Activated naive CD8-positive, alpha-beta T cell treated with anti-CD3 and anti-CD28 coated beads, Interleukin-2, amount 50 U/mL, for 24 hours (primary cell): ENCODE measurements around the gene APRT.
"Not testable (repeated sequence)": the region's sequence is repeated elsewhere in the genome, so short reads cannot be mapped to it uniquely, and the experiment has no call there.

Experiments
- ATAC-seq: fragments of 150-1000 bp; cut with Tn5 transposase; one replicate; pipeline ENCODE4 v1.10.0; 2021
- DNase-seq: peaks from one replicate; pipeline ENCODE4 v3.0.0; 2021
- H3K27ac Mint-ChIP-seq: one replicate; pipeline ENCODE4 v1.8.0; 2021; ENCODE audit warnings: mild to moderate bottlenecking, mixed read lengths
- H3K27me3 Mint-ChIP-seq: one replicate; pipeline ENCODE4 v1.8.0; 2021; ENCODE audit warnings: mixed read lengths
- H3K36me3 Mint-ChIP-seq: one replicate; pipeline ENCODE4 v1.8.0; 2021; ENCODE audit warnings: low read depth, mixed read lengths
- H3K4me1 Mint-ChIP-seq: one replicate; pipeline ENCODE4 v1.8.0; 2021; ENCODE audit warnings: mixed read lengths
- H3K4me3 Mint-ChIP-seq: one replicate; pipeline ENCODE4 v1.8.0; 2021; ENCODE audit warnings: mild to moderate bottlenecking, moderate library complexity, mixed read lengths
- H3K9me3 Mint-ChIP-seq: one replicate; pipeline ENCODE4 v1.8.0; 2021; ENCODE audit warnings: mixed read lengths

The APRT gene

GRCh38 chr16:88835818-88836217 is 24.1 kb upstream of the APRT start:
- no peak overlapping the region for H3K27ac Mint-ChIP-seq
- ATAC-seq = no peak

GRCh38 chr16:88835383-88835782 is 23.7 kb upstream of the APRT start:
- Mint-ChIP-seq H3K9me3 (no peaks in the 10 kb centered on the region), H3K27ac (no peak overlapping the region), H3K27me3 (no peaks in the 10 kb centered on the region), H3K4me1 (no peaks in the 10 kb centered on the region), H3K36me3 (peaks cover 2% of the 10 kb centered on the region), H3K4me3 (no peak overlapping the region)
- DNase-seq (no peak), ATAC-seq (no peak)

More at GRCh38 chr16:88835818-88836217, 24.1 kb upstream of the APRT start:
- H3K27me3 Mint-ChIP-seq = no peaks in the 10 kb centered on the region
- no peaks in the 10 kb centered on the region for H3K9me3 Mint-ChIP-seq
- DNase-seq = no peak
- no peak overlapping the region for H3K4me3 Mint-ChIP-seq
- no peaks in the 10 kb centered on the region for H3K4me1 Mint-ChIP-seq
- H3K36me3 Mint-ChIP-seq = peaks cover 1% of the 10 kb centered on the region

GRCh38 chr16:88834670-88835069 is 22.9 kb upstream of the APRT start:
- DNase-seq = no peak
- Mint-ChIP-seq H3K4me3 (no peak overlapping the region), H3K9me3 (no peaks in the 10 kb centered on the region), H3K4me1 (no peaks in the 10 kb centered on the region), H3K27ac (no peak overlapping the region), H3K27me3 (no peaks in the 10 kb centered on the region), H3K36me3 (peaks cover 2% of the 10 kb centered on the region)
- no peak for ATAC-seq

- H3K9me3 Mint-ChIP-seq = no peaks in the 10 kb centered on the region
- peaks cover 2% of the 10 kb centered on the region for H3K36me3 Mint-ChIP-seq
- no peak overlapping the region for H3K4me3 Mint-ChIP-seq
- H3K27ac Mint-ChIP-seq = no peak overlapping the region
- H3K27me3 Mint-ChIP-seq = no peaks in the 10 kb centered on the region
- H3K4me1 Mint-ChIP-seq = no peaks in the 10 kb centered on the region
- DNase-seq = no peak
- no peak for ATAC-seq
Observed at GRCh38 chr16:88833086-88833485, 21.4 kb upstream of the APRT start.

- ATAC-seq (no peak), DNase-seq (no peak)
- no peaks in the 10 kb centered on the region for H3K9me3 Mint-ChIP-seq
- no peaks in the 10 kb centered on the region for H3K27me3 Mint-ChIP-seq
- peaks cover 2% of the 10 kb centered on the region for H3K36me3 Mint-ChIP-seq
- no peaks in the 10 kb centered on the region for H3K4me1 Mint-ChIP-seq
- H3K4me3 Mint-ChIP-seq = no peak overlapping the region
- no peak overlapping the region for H3K27ac Mint-ChIP-seq
Observed at GRCh38 chr16:88831838-88832237, 20.1 kb upstream of the APRT start.

GRCh38 chr16:88830783-88831182 is 19.1 kb upstream of the APRT start:
- peaks cover 2% of the 10 kb centered on the region for H3K36me3 Mint-ChIP-seq
- ATAC-seq (no peak), DNase-seq (no peak)
- H3K9me3 Mint-ChIP-seq = no peaks in the 10 kb centered on the region
- H3K27ac Mint-ChIP-seq = no peak overlapping the region
- no peaks in the 10 kb centered on the region for H3K27me3 Mint-ChIP-seq
- H3K4me1 Mint-ChIP-seq = no peaks in the 10 kb centered on the region
- H3K4me3 Mint-ChIP-seq = no peak overlapping the region

GRCh38 chr16:88830258-88830657 is 18.5 kb upstream of the APRT start:
- Mint-ChIP-seq H3K27ac (no peak overlapping the region), H3K27me3 (no peaks in the 10 kb centered on the region)
- no peak for ATAC-seq

GRCh38 chr16:88828711-88829110 is 17.0 kb upstream of the APRT start:
- no peaks in the 10 kb centered on the region for H3K9me3 Mint-ChIP-seq
- H3K36me3 Mint-ChIP-seq = peaks cover 2% of the 10 kb centered on the region
- ATAC-seq (no peak), DNase-seq (no peak)
- no peak overlapping the region for H3K27ac Mint-ChIP-seq
- no peaks in the 10 kb centered on the region for H3K4me1 Mint-ChIP-seq
- H3K27me3 Mint-ChIP-seq = no peaks in the 10 kb centered on the region
- no peak overlapping the region for H3K4me3 Mint-ChIP-seq

More at GRCh38 chr16:88830258-88830657, 18.5 kb upstream of the APRT start:
- peaks cover 2% of the 10 kb centered on the region for H3K36me3 Mint-ChIP-seq
- H3K9me3 Mint-ChIP-seq = no peaks in the 10 kb centered on the region
- DNase-seq = no peak
- H3K4me1 Mint-ChIP-seq = no peaks in the 10 kb centered on the region
- H3K4me3 Mint-ChIP-seq = no peak overlapping the region

GRCh38 chr16:88827727-88828126 is 16.0 kb upstream of the APRT start:
- Mint-ChIP-seq H3K27me3 (no peaks in the 10 kb centered on the region), H3K27ac (no peak overlapping the region), H3K4me1 (no peaks in the 10 kb centered on the region), H3K9me3 (no peaks in the 10 kb centered on the region), H3K36me3 (peaks cover 2% of the 10 kb centered on the region), H3K4me3 (no peak overlapping the region)
- DNase-seq = no peak
- no peak for ATAC-seq

- H3K4me1 Mint-ChIP-seq = no peaks in the 10 kb centered on the region
- no peaks in the 10 kb centered on the region for H3K27me3 Mint-ChIP-seq
- DNase-seq = no peak
- ATAC-seq = no peak
- H3K27ac Mint-ChIP-seq = no peak overlapping the region
- H3K36me3 Mint-ChIP-seq = peaks cover 2% of the 10 kb centered on the region
- H3K4me3 Mint-ChIP-seq = no peak overlapping the region
- H3K9me3 Mint-ChIP-seq = no peaks in the 10 kb centered on the region
Observed at GRCh38 chr16:88826070-88826840, 14.5 kb upstream of the APRT start.

GRCh38 chr16:88825146-88825545 is 13.4 kb upstream of the APRT start:
- no peaks in the 10 kb centered on the region for H3K9me3 Mint-ChIP-seq
- H3K27me3 Mint-ChIP-seq = no peaks in the 10 kb centered on the region
- no peak for DNase-seq
- no peak overlapping the region for H3K4me3 Mint-ChIP-seq
- no peak for ATAC-seq
- H3K27ac Mint-ChIP-seq = no peak overlapping the region
- H3K4me1 Mint-ChIP-seq = no peaks in the 10 kb centered on the region
- no peaks in the 10 kb centered on the region for H3K36me3 Mint-ChIP-seq

GRCh38 chr16:88824256-88825077 is 12.7 kb upstream of the APRT start:
- H3K4me1 Mint-ChIP-seq = no peaks in the 10 kb centered on the region
- no peaks in the 10 kb centered on the region for H3K36me3 Mint-ChIP-seq
- H3K27me3 Mint-ChIP-seq = no peaks in the 10 kb centered on the region
- H3K9me3 Mint-ChIP-seq = no peaks in the 10 kb centered on the region
- DNase-seq (no peak), ATAC-seq (no peak)
- no peak overlapping the region for H3K4me3 Mint-ChIP-seq
- H3K27ac Mint-ChIP-seq = no peak overlapping the region

GRCh38 chr16:88823646-88824045 is 11.9 kb upstream of the APRT start:
- DNase-seq, ATAC-seq, H3K4me3 Mint-ChIP-seq, H3K36me3 Mint-ChIP-seq, H3K4me1 Mint-ChIP-seq, H3K9me3 Mint-ChIP-seq, H3K27me3 Mint-ChIP-seq, H3K27ac Mint-ChIP-seq: not testable (repeated sequence)

GRCh38 chr16:88822281-88823040 is 10.7 kb upstream of the APRT start:
- Mint-ChIP-seq H3K27ac (no peak overlapping the region), H3K27me3 (no peaks in the 10 kb centered on the region), H3K9me3 (no peaks in the 10 kb centered on the region), H3K36me3 (no peaks in the 10 kb centered on the region), H3K4me1 (no peaks in the 10 kb centered on the region), H3K4me3 (no peak overlapping the region)
- ATAC-seq (no peak), DNase-seq (no peak)
